ENCODE measurements around the gene RCOR3.

The RCOR3 gene

GRCh38 chr1:211339631-211340041 is 80.5 kb downstream of the RCOR3 start:
- no peak for TF ChIP-seq CTCF (IDR thresholded peaks at IDR 0.05)
- Histone ChIP-seq H3K9me3 (no peaks in the 10 kb centered on the region), H3K36me3 (no peaks in the 10 kb centered on the region), H3K27me3 (no peaks in the 10 kb centered on the region), H3K27ac (no peak overlapping the region), H3K4me3 (no peak overlapping the region), H3K4me1 (peaks cover 0 to 67% (median 29%) of the 10 kb centered on the region in 4 donors)
- DNase-seq, result no peak
- intact Hi-C loops (cut with DNase I; ENCODE audit: low total_unique reads), result no loop called here

GRCh38 chr1:211340622-211341507 is 81.7 kb downstream of the RCOR3 start:
- no peaks in the 10 kb centered on the region for H3K9me3 ChIP-seq
- intact Hi-C loops (cut with DNase I; ENCODE audit: low total_unique reads), result no loop called here
- TF ChIP-seq CTCF (IDR thresholded peaks at IDR 0.05), result no peak
- peaks cover 0 to 56% (median 21%) of the 10 kb centered on the region in 4 donors for H3K4me1 ChIP-seq
- H3K27me3 ChIP-seq, result no peaks in the 10 kb centered on the region
- no peak overlapping the region for H3K4me3 ChIP-seq
- H3K27ac ChIP-seq, result no peak overlapping the region
- no peaks in the 10 kb centered on the region for H3K36me3 ChIP-seq
- no peak for DNase-seq

DNA sequence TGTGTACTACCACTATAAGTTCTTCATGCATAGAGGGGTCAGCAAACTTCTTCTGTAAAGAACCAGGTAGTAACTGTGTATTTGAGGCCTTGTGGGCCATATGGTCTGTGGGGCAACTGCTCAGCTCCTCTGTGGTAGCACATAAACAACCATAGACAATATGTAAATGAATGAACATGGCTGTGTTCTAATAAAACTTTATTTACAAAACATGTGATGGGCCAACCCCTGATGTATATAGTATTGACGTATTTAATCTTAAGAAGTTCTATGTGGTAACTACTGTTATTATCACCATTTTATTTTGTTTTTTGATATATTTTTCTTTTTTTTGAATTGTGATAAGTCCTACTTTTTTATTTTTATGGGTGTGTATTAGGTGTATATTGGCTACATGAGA is 82.8 kb downstream of the RCOR3 start:
- Histone ChIP-seq H3K4me1 (peaks cover 0 to 55% (median 15%) of the 10 kb centered on the region in 4 donors), H3K27ac (no peak overlapping the region), H3K27me3 (no peaks in the 10 kb centered on the region), H3K4me3 (no peak overlapping the region), H3K36me3 (no peaks in the 10 kb centered on the region), H3K9me3 (no peaks in the 10 kb centered on the region)
- intact Hi-C loops (cut with DNase I; ENCODE audit: low total_unique reads), result no loop called here
- TF ChIP-seq CTCF (IDR thresholded peaks at IDR 0.05), result no peak
- DNase-seq, result no peak

DNA sequence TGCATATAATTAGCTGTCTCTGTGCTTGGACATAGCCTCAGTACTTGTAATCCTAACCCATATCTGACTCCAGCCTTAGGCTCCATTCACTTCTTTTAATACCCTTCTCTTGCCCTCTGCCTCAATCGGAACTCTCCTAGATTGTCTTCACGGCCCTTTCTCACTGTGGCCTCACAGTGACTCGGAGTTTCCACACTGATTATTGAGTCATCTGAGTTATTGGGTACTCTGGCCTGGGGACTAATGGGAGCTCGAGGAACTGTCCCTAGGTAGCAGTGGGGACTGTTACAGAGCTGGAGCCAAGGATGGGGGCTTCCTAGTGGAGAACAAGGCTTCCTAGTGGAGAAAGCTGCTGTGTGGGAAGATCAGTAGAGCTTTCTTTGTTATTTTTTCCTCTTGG is 84.4 kb downstream of the RCOR3 start:
- Histone ChIP-seq H3K36me3 (no peaks in the 10 kb centered on the region), H3K9me3 (no peaks in the 10 kb centered on the region), H3K4me1 (peaks cover 0 to 51% (median 18%) of the 10 kb centered on the region in 4 donors), H3K27ac (no peak overlapping the region), H3K4me3 (no peak overlapping the region), H3K27me3 (no peaks in the 10 kb centered on the region)
- DNase-seq, result no peak
- intact Hi-C loops (cut with DNase I; ENCODE audit: low total_unique reads), result no loop called here
- no peak for TF ChIP-seq CTCF (IDR thresholded peaks at IDR 0.05)

GRCh38 chr1:211344152-211344618 is 85.0 kb downstream of the RCOR3 start:
- H3K27me3 ChIP-seq, result no peaks in the 10 kb centered on the region
- intact Hi-C loops (cut with DNase I; ENCODE audit: low total_unique reads), result no loop called here
- peaks cover 0 to 48% (median 19%) of the 10 kb centered on the region in 4 donors for H3K4me1 ChIP-seq
- DNase-seq, result no peak
- no peak overlapping the region for H3K4me3 ChIP-seq
- H3K36me3 ChIP-seq, result no peaks in the 10 kb centered on the region
- no peak overlapping the region for H3K27ac ChIP-seq
- H3K9me3 ChIP-seq, result no peaks in the 10 kb centered on the region
- TF ChIP-seq CTCF (IDR thresholded peaks at IDR 0.05), result no peak
